Measurements from ENCODE around the gene PCDH9.

The PCDH9 gene

DNA sequence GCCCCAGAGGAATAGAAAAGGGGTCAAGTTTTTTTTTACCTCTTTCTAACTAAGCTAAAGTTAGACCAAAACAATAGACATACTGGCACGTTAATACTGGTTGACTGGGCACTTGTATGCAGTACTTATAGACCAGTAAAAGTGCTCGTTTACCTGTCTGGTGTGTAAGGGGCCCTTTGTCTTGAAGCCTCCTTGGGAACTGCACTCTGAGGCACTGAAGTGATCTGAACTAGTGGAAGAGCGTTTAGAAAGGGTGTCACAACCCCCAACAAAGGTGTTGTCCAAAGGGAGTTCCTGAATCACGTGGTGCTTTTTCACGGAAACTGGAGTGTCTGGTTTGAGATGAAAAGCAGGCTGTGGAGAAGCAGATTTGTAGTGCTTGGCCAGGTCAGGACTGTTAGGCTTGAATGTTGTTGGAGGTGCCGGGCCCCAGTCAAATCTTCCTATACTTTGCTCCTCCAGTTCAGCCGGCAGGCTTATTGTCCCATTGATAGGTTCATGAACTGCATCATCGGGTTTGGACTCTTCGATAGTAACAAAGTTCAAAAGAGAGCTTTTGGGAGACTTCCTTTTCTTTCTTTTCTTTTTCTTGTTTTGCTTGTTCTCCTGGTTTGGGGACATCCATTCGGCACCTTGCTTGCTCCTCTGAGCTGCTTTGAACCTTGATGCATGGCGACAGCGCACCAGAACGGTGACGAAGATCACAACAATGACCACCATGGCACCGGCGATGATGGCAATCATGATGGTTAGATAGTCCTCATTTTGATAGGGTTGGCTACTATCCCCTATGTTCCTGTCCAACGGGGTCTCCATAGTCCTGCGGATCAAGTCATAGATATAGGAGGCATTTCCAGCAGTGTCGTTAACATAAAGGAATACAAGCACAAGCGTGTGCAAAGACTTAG lies 4.6 kb downstream of the PCDH9 start:
- no peak for DNase-seq (ENCODE audit: low read depth, low spot score)

DNA sequence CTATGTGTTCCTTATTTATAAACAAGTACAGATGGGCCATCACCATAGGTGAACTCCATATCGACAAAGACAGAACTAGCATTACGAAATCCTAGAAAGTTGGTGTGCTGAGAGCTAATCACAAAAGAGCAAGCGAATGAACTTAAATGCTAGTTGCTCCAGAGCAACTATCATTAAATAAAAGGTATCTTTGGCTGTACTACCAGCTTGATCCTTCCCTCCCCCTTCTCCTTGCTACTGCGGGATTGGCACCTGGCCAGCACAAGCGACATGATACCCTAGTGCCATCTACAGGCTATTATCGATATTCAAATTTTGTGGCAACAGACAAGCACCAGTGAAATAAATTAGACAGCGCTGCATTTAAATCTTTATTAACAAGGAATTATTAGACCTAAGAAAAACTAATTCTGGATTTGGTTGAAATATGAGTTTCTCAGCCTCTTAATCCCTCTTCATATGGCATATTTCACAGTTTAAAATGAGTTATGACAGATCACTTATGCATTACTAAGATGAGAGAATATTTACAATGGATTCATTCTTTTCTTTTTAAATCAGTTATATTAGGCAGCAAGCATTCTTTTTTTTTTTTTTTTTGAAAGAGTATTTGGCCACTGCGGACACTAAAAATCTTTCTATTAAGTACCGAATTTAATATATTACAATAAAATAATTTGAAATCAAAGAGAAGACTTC lies 5.8 kb downstream of the PCDH9 start:
- peak; percentile 91 for DNase-seq (ENCODE audit: low read depth, low spot score)

DNA sequence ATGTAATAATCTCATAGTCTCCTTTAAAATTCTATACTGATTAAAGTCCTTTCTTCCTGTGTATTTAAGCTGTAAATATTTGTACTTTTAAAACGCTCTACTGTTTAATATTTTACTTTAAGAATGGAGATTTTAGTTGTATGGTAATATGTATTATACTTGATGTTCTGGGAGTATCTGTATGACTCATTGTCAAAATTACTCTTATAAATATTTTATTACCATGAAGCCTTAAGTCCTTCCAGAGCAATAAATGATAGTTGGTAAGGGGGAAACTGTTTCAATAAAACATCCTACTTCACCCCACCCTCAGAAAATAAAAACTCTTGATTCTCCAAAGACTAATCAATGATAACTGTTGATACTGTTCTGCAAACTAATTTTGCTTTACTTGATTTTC lies 6.4 kb downstream of the PCDH9 start:
- no peak for DNase-seq (ENCODE audit: low read depth, low spot score)

DNA sequence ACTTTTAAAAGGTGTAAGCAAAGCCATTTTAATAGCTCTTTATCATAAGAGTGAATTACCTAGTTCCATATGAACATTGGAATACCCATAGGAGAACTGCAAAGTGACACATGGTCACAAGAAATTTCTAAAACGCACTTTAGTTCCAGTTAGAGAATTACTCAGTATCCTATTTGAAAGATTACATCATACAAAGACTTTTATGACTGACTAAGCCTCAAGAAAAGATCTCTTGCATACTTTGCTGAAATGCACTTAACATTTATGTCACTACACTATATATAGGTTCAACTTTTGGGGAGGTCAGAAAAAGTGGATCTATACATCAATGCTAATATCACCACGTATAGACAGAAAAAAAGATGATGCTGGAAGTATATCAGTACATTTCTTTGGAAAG lies 7.1 kb downstream of the PCDH9 start:
- DNase-seq (ENCODE audit: low read depth, low spot score), result peak; percentile 14

DNA sequence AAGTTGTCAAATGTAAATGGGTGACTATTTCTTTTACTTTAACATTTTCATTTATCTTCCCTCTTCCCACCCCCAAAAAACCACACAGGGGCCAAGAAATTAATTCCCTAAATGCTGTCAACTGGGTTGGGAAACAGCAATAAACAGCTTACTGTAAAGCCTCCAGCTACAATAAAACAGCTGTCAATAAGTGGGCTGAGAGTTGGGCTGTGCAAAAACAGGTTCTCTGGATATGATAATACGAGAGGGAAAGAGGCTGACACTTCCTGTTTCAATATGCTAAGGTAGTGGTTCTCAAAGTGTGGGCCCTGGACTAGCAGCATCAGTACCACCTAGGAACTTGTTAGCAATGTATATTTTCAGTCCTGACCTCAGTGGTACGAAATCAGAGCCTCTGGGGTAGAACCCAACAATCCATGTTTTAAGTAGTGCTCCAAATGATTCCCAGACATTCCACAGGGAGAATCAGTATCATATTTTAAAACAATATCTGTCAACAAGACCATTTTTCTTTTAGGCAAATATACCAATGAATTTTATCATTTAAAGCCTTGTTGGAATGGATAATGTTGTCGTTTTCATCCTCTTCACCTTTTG lies 8.4 kb downstream of the PCDH9 start:
- no peak for DNase-seq (ENCODE audit: low read depth, low spot score)

DNA sequence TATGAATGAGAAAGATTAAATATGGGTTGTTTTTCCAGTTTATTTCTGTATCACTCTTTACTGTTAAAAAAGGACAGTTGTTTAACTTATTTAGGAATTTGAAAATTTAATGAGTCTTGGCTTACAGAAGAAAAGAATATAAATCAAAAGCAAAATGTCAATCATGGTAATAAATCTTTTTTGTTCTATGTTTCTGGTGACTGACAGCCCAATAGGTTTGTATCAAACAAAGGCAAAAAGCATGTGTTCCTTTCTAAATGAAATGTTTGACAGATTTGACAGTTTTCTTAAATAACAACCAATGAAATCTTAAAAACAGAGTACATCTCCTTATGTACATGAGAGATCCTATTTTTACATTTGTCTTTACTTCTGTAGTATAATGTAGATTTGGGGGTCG lies 11.0 kb downstream of the PCDH9 start:
- no peak for DNase-seq (ENCODE audit: low read depth, low spot score)

DNA sequence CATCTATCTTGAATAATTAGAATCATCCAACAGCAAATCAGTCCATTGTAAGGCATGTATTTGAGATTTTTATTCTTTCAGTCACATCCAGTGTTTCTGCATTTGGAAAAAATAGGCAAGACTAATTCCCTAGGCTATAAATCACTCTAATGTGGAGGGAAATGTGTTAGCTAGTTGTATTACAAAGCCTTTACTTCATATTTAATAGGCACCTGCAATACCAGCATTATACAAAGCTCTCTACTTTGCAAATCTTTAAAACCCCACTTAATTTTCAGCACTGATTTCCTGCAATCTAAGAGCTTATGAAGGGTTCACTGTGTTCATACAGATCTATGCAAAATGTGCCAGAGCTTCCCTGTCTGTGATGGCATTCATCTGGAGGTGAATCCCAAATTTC lies 12.3 kb downstream of the PCDH9 start:
- no peak for DNase-seq (ENCODE audit: low read depth, low spot score)

DNA sequence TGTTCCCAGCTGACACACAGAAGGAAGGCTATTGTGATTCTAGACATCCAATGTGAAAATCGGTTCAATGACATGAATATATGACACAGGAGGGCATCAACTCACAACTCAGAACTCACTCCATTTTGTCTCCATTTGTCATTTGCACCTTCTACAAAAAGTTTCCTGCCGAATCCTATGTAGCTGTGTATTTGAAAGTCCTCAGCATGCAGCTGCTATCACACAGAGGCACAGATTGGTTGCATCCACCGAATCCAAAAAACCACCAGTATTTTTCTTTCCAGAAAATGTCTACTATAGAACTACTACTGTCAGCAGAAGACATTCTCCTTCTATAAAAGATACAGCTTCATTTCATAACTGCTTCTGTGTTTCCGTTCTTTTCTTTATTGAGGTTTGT lies 13.3 kb downstream of the PCDH9 start:
- no peak for DNase-seq (ENCODE audit: low read depth, low spot score)

DNA sequence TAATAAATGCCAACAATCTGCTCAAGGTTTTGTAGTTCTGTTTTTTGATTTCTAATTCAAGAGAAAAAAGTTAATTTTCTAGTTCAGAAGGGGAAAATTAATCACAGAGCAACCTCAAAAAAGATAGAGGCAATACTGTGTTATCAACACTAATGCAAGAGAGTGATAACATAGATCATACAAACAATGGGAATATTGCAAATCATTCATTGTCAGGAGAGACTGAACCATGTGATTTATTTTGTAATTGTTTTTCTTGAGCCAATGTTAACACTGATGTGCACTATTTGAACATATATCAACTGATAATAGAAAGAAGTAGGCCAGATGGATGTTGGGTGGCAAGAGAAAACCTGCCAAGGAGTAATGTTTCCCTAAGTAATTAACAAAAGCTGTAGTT lies 19.9 kb downstream of the PCDH9 start:
- DNase-seq (ENCODE audit: low read depth, low spot score), result no peak

DNA sequence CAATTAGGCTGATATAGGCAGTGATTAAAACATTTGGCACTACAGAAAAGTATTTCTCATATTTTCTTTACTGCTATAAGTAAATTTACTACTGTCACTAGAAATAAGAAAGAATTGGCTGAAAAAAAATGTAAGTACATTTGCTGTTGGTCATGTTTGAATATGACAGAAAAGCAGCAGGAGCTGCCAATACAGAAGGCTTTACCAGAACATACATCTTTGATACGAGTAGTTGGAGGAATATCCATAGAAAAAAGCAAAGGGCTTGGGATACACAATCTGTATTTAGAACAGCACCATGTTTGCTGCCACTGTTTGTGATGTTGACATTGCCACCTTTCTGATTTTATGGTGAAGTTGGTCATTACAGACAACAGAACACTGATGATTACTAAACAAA lies 21.6 kb downstream of the PCDH9 start:
- no peak for DNase-seq (ENCODE audit: low read depth, low spot score)

DNA sequence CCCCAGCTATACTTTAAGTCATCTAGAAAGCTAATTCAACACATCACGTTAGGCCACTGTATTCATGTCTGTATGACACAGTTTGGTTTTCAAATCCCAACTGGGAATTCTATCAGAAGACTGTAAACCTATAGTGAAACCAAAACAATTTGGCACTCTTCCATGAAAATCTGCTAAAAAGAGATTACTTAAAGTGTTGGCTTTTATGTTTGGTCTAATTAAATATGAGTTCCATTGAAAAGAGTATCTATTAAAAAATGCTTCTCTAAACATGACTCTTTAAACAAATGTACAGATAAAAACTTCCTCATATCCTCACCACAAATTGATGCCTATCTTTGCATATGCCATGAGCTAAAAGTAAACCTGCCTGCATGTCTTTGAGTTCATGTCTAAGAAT lies 25.4 kb downstream of the PCDH9 start:
- no peak for DNase-seq (ENCODE audit: low read depth, low spot score)

DNA sequence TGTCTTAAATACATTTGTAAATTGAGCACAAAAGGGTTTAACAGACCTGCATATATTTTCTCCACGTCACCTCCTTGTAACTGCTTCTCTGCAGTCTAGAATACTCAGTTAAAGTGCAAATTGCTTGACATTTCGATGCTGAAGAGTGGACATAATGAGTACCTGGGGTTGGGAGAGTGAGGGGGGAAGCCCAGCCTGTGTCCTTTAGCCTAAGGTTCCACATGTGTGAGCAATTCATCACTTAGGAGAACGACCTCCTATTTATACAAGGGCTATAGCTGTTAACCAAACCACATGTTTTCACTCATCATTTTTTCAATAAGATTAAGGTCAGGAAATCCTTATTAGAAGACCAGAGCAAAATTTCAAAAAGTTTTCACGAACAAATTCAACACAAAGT lies 29.5 kb downstream of the PCDH9 start:
- no peak for DNase-seq (ENCODE audit: low read depth, low spot score)

DNA sequence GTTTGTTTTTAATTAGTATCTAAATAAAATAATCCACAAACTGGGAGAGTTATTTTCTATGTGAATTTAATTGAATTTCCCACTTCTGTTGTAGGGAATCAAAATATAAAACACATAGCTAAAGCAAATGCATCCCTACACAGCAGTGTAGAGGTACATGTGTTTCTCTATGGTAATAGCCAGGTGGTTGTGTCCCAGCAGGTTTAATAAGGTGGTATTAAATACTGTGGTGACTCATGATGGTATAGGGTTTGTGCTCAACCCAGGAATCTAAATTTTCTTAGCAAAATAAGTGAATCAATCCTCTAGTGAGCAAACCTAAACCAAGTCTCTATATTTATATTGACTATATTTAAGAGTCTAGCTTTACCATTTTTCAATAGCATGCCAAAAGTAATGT lies 30.0 kb downstream of the PCDH9 start:
- no peak for DNase-seq (ENCODE audit: low read depth, low spot score)

DNA sequence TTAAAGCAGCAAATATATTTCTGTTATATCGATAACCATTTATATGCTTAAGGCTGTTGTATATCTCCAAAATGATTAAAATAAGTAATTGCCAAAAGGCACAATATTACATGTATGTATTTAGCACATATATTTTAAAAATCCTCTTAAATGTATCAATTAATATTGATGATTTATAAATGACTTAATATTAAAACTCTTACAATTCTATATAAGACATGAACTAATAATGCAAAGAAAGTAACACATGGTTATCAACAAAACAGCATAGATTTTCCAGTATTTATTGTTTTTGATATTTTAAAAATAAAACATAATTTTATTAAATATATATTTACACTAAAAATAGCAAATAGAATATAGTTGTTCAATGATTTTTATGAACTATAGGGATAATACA lies 32.4 kb downstream of the PCDH9 start:
- DNase-seq (ENCODE audit: low read depth, low spot score), result no peak

DNA sequence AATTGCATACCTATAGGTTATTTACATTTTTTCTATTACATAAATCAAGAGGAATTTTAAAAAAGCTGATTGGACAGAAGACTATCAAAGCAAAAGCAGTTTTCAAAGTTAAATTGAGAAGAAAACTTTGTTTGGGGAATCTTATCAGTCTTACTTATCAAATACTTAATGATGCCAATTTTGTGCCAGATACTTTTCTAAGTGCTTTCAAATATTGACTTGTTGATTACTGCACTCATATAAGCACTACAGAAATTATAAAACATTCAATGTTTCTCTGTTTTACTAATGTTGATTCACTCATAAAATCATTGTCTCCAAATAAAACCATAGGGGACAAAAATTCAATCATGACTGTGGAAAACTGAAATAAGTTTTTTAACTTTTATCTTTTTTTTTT lies 36.2 kb downstream of the PCDH9 start:
- no peak for DNase-seq (ENCODE audit: low read depth, low spot score)

DNA sequence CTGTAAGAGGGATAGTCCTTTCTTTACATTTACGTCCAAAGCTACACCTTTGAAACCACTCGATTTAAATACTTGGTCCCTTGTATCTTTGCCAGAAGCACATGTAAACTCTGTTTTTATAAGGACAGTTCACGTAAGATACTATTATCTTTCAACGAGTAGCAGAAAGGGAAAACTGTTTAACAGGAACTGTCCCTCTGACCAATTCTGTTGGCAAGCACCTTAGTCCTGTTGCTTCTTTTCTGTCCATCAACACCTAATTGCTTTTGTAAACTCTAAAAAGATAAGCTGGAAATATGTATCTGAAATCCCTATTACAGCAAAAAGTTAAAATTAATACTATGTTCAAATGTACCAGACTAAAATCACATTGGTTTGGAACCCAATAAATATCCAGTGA lies 37.4 kb downstream of the PCDH9 start:
- DNase-seq (ENCODE audit: low read depth, low spot score), result no peak

DNA sequence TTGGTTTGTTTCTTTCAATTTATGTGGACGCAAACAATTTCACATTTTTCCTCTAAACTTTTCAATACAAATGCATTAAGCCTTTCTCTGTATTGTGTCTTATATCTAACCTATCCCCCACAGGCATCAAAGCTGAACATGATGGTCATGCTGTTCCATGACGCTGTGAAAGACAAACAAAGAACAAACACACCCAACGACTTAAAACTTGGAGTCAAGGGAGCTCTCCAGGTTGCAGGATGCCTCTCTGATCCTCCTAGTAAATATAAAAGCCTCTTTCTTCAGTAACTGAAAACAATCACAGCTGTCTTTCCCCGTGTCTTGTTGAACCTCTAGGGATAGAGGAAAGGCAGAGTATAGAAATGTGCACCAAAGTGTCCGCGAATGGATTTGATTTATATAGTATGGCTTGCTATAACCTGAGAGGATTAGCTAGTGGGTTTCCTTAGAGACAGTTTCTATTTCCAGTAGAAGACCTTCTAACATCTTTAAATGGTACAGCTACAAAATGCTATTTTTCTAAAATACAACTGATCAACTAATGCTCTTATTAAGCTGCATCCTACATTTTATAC lies 43.1 kb downstream of the PCDH9 start:
- DNase-seq (ENCODE audit: low read depth, low spot score), result no peak

DNA sequence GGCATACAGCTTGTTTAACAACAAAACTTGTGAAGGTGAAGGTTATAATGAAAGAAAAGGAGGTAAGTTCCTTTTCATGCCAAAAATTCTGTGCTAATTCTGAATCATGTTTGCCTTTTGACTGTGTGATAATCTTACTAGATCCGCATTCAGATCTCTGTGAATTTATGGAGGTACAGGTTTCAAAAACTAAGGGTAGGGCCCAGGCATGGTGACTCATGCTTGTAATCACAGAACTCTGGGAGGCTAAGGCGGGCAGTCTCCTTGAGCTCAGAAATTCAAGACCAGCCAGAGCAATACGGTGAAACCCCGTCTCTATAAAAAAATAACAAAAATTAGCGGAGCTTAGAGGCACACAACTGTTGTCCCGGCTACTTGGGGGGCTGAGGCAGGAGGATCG lies 45.9 kb downstream of the PCDH9 start:
- DNase-seq (ENCODE audit: low read depth, low spot score), result no peak

DNA sequence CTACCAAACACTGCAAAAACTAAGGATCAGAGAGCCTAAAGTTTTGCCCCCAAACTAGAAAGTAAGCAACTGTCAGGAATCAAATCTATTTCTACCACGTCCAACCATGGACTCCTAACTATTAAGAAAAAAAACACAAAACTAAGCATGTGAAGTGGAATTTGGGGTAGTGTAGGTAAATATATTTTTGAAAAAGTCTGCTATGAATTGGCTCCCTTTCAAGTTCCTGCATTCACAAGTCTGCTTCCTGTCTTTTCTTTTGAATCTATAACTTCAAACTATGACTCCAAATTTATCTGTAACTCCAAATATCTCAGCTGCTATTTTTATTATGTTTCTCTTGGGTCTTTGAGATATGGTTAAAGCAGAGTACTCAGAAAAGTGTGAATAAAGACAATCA lies 47.0 kb downstream of the PCDH9 start:
- DNase-seq (ENCODE audit: low read depth, low spot score), result no peak

DNA sequence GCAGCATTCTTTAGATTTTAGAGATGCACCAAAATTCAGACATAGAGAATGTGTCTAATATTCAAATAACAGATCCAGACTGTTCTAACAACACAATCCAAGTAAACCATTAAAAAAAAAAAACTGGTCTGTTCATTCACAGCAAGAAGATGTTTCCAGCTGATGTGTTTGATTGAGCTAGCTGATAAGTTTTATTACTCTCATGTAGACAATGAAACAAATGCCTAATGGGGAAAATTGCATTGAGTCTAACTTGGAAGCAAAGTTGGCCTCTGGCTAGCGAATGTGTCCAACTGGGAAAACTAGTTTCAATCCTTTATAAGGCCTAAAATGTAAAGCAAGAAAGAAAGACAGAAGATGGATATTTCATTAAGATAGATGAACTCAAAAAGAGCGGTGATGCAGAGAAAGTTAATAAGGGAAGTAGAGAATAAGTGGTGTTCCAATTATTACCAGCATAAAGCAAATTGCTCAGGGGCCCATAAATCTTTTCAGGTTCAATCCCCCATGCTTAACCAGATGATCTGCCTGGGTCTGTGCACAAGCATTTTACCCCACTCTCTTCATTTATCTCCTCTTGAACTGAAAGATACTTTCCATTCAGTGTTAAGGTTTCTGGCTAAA lies 54.2 kb downstream of the PCDH9 start:
- DNase-seq (ENCODE audit: low read depth, low spot score), result no peak

DNA sequence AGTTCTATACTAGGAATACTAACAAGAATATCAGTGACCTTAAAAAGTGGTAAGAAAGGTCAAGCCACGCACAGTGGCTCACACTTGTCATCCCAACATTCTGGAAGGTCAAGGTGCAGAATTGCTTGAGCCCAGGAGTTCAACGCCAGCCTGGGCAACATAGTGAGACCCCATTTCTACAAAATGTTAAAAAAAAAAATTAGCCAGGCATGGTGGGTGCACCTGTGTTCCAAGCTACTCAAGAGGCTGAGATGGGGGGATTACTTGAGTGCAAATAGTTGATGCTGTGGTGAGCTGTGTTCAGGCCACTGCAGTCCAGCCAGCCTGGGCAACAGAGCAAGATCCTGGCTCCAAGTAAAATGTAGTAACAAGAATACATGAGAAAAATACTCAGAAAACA lies 61.8 kb downstream of the PCDH9 start:
- DNase-seq (ENCODE audit: low read depth, low spot score), result no peak

DNA sequence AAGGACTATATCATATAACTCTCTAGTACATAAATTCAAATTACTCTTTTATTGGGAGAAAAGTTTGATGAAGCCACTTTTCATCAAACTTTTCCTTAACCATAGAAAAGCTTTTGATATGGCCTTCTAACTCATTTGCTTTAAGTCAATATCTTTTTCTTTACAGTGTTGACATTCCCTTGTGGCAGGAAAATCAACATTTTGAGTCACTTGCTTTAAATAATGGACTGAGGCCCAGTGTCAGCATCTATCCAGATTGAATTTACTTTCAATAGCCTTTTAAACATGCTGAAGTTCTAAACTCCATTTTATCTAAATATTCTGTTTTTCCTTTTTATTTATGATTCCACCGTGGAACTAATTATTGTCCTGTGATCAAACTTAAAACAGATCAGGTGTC lies 62.7 kb downstream of the PCDH9 start:
- no peak for DNase-seq (ENCODE audit: low read depth, low spot score)

Data from astrocyte of the hippocampus (primary cell).